ENCODE data around the gene GNL2. TPM values are rescaled to one million over a fixed set of nuclear protein-coding genes. Genes with fewer than 3 reads are reported as not detected.

Gene GNL2
- total and polyA plus RNA-seq, 9 of the 15 experiments (the other 6 are each of a cell fraction or from before 2014, with no cell fraction given), result 156 to 371 (median 263) TPM

DNA sequence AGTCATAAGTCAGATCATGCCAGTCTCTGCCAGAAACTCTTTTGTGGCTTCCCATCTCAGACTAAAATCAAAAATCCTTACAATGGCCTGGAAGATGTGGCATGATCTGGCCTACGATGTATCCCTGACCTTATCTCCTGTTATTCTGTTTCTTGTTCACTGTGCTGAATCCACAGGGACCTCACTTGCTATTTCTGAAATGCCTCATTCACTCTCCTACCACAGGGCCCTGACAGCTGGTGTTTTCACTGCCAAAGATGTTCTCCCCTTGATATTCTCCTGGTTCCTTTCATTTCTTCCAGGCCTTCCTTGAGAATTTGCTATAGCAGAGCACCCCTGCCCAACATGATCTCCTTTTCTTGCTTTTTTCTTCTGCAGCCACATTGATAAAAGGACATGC is 37.3 kb downstream of the GNL2 start:
- Histone ChIP-seq H3K4me3 (no peak overlapping the region), H3K9me1 (ENCODE audit: control insufficient read depth, insufficient read depth, low read length) (peaks cover 4% of the 10 kb centered on the region), H4K20me1 (replicated peaks; ENCODE audit: control insufficient read depth, insufficient read depth, low read length) (0 out of 2 replicates have a peak, but pooled peaks cover 9% of the 10 kb centered on the region), H3K9me3 (replicated peaks; ENCODE audit: control insufficient read depth, insufficient read depth, low read depth, low read length) (peaks cover 9% of the 10 kb centered on the region), H2AFZ (ENCODE audit: low read depth, low read length) (0 out of 2 replicates have a peak overlapping the region, but pooled peaks have one; percentile 12), H3K27ac (ENCODE audit: extremely low read depth, low read depth, low read length) (no peak overlapping the region), H3K4me2 (ENCODE audit: insufficient read depth, low read length) (no peak overlapping the region), H3K79me2 (ENCODE audit: control insufficient read depth, insufficient read depth, low read length) (peaks cover 8% of the 10 kb centered on the region), H3K27me3 (ENCODE audit: control insufficient read depth in 2 of 2, insufficient read depth in 2 of 2, low read length in 2 of 2) (no peaks in the 10 kb centered on the region), H3K9ac (ENCODE audit: insufficient read depth in 1 of 2, low read depth in 2 of 2, low read length in 2 of 2) (no peak overlapping the region), H3K4me1 (replicated peaks in 1 of 2; ENCODE audit: control insufficient read depth in 2 of 2, insufficient read depth in 2 of 2, low read length in 2 of 2) (peaks cover 48 to 54% of the 10 kb centered on the region in 2 experiments), H3K36me3 (ENCODE audit: control insufficient read depth, insufficient read depth, low read length) (peaks cover 14% of the 10 kb centered on the region; the same call in 2 of the 3 replicates)
- intact Hi-C loops (cut with micrococcal nuclease), result loop anchor here (5.0 to 10.0 kb wide), 3 partner anchors 46 to 134 kb away; partner anchors contain the start of genes CDCA8, MEAF6 and ZC3H12A
- DNase-seq (ENCODE audit: extremely low read depth in 1 of 4, low spot score in 3 of 4), result no peak
- ChIA-PET CTCF (ENCODE audit: low intra/inter-chr PET ratio) (no interaction called here), POLR2A (no interaction called here)
- no TSS peak for BruUV-seq (replicated peaks)
- FAIRE-seq, result no peak
- in situ Hi-C loops (cut with MboI), result no loop called here
- ATAC-seq, result no peak
- WGBS (ENCODE audit: insufficient coverage, low coverage, missing lambda C conversion rate), result 33% methylated on average over 1 of the region's 1 CpG
- TF ChIP-seq ZNF217 (CRISPR knock-in tag; IDR thresholded peaks at IDR 0.05) (no peak), XRCC3 (IDR thresholded peaks at IDR 0.05) (no peak), FOXJ3 (CRISPR knock-in tag; IDR thresholded peaks at IDR 0.05) (no peak), RBM14 (IDR thresholded peaks at IDR 0.05; ENCODE audit: borderline replicate concordance, insufficient read depth, low read depth, low read length) (no peak), SUPT5H (IDR thresholded peaks at IDR 0.05) (no peak), ATF1 (CRISPR knock-in tag; IDR thresholded peaks at IDR 0.05) (no peak), ATF1 (tag; IDR thresholded peaks at IDR 0.05) (no peak), TAL1 (IDR thresholded peaks at IDR 0.05) (no peak)
